Measurements from ENCODE around the gene DIS3L2. TPM values are rescaled to one million over a fixed set of nuclear protein-coding genes. Genes with fewer than 3 reads are reported as not detected.

Gene DIS3L2
- total RNA-seq, 2 donors from 2014 or later: 22.6 to 32.3 TPM

GRCh38 chr2:232006253-232006652 lies 44.7 kb downstream of the DIS3L2 start:
- no peak overlapping the region for H3K9ac ChIP-seq (ENCODE audit: low read depth in 2 of 2, low read length in 2 of 2)
- TF ChIP-seq, protein P1, sequence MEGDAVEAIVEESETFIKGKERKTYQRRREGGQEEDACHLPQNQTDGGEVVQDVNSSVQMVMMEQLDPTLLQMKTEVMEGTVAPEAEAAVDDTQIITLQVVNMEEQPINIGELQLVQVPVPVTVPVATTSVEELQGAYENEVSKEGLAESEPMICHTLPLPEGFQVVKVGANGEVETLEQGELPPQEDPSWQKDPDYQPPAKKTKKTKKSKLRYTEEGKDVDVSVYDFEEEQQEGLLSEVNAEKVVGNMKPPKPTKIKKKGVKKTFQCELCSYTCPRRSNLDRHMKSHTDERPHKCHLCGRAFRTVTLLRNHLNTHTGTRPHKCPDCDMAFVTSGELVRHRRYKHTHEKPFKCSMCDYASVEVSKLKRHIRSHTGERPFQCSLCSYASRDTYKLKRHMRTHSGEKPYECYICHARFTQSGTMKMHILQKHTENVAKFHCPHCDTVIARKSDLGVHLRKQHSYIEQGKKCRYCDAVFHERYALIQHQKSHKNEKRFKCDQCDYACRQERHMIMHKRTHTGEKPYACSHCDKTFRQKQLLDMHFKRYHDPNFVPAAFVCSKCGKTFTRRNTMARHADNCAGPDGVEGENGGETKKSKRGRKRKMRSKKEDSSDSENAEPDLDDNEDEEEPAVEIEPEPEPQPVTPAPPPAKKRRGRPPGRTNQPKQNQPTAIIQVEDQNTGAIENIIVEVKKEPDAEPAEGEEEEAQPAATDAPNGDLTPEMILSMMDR (IDR thresholded peaks at IDR 0.05): no peak
- no peak for DNase-seq
- intact Hi-C loops (cut with DNase I): no loop called here
- no peak overlapping the region for H3K27ac ChIP-seq
- no peaks in the 10 kb centered on the region for H3K4me1 ChIP-seq
- H3K9me3 ChIP-seq: no peaks in the 10 kb centered on the region
- no peak overlapping the region for H3K4me3 ChIP-seq
- no peaks in the 10 kb centered on the region for H3K27me3 ChIP-seq
- H3K36me3 ChIP-seq: no peaks in the 10 kb centered on the region

DNA sequence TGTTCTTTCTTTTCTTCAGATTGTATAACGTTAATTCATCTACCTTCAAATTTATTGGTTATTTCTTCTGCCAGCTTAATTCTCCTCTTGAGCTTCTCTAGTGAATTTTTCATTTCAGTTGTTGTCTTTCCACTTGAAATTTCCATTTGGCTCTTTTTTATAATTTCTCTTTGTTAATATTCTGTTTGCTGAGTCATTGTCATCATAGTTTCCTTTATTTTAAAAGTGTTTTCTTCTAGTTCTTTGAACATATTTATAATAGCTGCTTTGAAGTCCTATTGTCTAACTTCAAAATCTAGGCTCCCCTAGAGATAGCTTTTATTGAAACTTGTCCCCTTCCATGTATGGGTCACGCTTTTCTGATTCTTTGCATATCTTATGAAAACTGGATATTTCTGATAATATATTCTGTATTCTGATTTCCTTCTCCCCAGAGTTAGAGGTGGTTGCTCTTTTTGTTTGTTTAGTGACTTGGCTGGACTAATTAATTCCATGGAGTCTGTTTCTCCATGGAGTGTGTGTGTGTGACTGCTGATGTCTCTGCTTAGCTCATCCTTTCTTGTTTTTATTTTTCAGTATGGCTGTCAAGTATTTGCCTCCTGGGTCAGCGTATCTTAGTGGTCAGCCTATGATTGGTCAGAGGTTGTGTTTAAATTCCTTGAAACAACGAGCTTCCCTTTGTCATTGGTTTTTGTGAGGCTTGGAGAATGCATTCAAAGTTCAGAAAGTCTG lies 47.6 kb downstream of the DIS3L2 start:
- Histone ChIP-seq H3K9ac (ENCODE audit: low read depth in 2 of 2, low read length in 2 of 2) (no peak overlapping the region), H3K4me3 (no peak overlapping the region), H3K27me3 (no peaks in the 10 kb centered on the region), H3K27ac (no peak overlapping the region), H3K9me3 (no peaks in the 10 kb centered on the region), H3K36me3 (no peaks in the 10 kb centered on the region), H3K4me1 (no peaks in the 10 kb centered on the region)
- TF ChIP-seq, protein P1 (IDR thresholded peaks at IDR 0.05): no peak
- DNase-seq: no peak
- intact Hi-C loops (cut with DNase I): no loop called here

DNA sequence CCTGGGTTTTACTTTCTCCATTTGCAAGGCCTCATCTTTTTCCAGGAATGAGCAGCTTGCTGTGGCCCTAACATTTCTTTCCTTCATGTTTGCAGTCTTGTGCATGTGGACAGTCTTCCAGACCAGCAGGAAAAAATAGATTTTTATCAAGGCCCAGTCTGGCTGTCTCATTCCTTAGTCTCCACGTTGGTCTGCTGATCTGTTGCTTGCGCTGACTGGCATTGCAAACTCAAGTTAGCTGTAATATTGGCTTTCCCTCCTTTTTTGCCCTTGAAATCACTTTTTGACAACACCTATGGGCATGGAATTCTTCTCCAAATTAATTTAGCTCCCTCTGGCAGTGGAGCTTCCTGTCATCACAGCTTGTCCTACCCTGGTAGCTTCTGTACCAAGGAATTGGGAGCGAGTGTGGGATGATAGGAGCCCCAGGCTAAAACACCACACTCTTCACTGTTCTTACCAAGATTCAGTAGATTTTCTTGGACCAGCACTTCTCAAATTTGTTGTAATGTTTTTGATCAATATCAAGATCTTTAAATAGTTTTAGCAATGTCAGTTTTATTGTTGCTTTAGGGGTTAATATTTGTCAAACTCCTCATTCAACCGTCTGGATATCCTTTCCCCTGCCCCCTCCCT lies 48.2 kb downstream of the DIS3L2 start:
- TF ChIP-seq, protein P1 (IDR thresholded peaks at IDR 0.05): no peak
- Histone ChIP-seq H3K9ac (ENCODE audit: low read depth in 2 of 2, low read length in 2 of 2) (no peak overlapping the region), H3K4me1 (no peaks in the 10 kb centered on the region), H3K4me3 (no peak overlapping the region), H3K36me3 (no peaks in the 10 kb centered on the region), H3K27me3 (no peaks in the 10 kb centered on the region), H3K9me3 (no peaks in the 10 kb centered on the region), H3K27ac (no peak overlapping the region)
- intact Hi-C loops (cut with DNase I): no loop called here
- no peak for DNase-seq

GRCh38 chr2:232013701-232014353 lies 52.3 kb downstream of the DIS3L2 start:
- H3K4me3 ChIP-seq: no peak overlapping the region
- TF ChIP-seq, protein P1 (IDR thresholded peaks at IDR 0.05): no peak
- no peaks in the 10 kb centered on the region for H3K4me1 ChIP-seq
- no peaks in the 10 kb centered on the region for H3K9me3 ChIP-seq
- no peak overlapping the region for H3K27ac ChIP-seq
- intact Hi-C loops (cut with DNase I): no loop called here
- H3K36me3 ChIP-seq: no peaks in the 10 kb centered on the region
- DNase-seq: no peak
- H3K27me3 ChIP-seq: no peaks in the 10 kb centered on the region
- no peak overlapping the region for H3K9ac ChIP-seq (ENCODE audit: low read depth in 2 of 2, low read length in 2 of 2)

- Histone ChIP-seq H3K27me3 (no peaks in the 10 kb centered on the region), H3K27ac (no peak overlapping the region), H3K9ac (ENCODE audit: low read depth in 2 of 2, low read length in 2 of 2) (no peak overlapping the region), H3K36me3 (no peaks in the 10 kb centered on the region), H3K9me3 (no peaks in the 10 kb centered on the region), H3K4me1 (no peaks in the 10 kb centered on the region), H3K4me3 (no peak overlapping the region)
- TF ChIP-seq, protein P1 (IDR thresholded peaks at IDR 0.05): no peak
- DNase-seq: no peak
- intact Hi-C loops (cut with DNase I): no loop called here
Measured at GRCh38 chr2:232014681-232015080, 53.2 kb downstream of the DIS3L2 start.
